Activated T-helper 2 cell treated with anti-CD3 and anti-CD28 coated beads, Interferon-gamma antibody, Interleukin-2, Interleukin-4, amounts not matched to agents 10 μg/mL and 5 μg/mL and 100 μg/mL, durations not matched to agents 14 hours and 24 hours and 36 hours (primary cell): ENCODE results near the gene PITPNM3. TPM values are rescaled to one million over a fixed set of nuclear protein-coding genes. Genes with fewer than 3 reads are reported as not detected.

Experiments
- DNase-seq: peaks from one replicate; pipeline ENCODE4 v3.0.0; 2021; ENCODE audit warnings: low spot score
- H3K27ac Mint-ChIP-seq: one replicate; pipeline ENCODE4 v1.8.0; 2021; ENCODE audit warnings: mixed read lengths
- H3K27me3 Mint-ChIP-seq: one replicate; pipeline ENCODE4 v1.8.0; 2021; ENCODE audit warnings: low read depth, mixed read lengths
- H3K36me3 Mint-ChIP-seq: one replicate; pipeline ENCODE4 v1.8.0; 2021; ENCODE audit warnings: low read depth, mixed read lengths
- H3K4me1 Mint-ChIP-seq: one replicate; pipeline ENCODE4 v1.8.0; 2021; ENCODE audit warnings: low read depth, mixed read lengths
- H3K4me3 Mint-ChIP-seq: one replicate; pipeline ENCODE4 v1.8.0; 2021; ENCODE audit warnings: low read depth, mild to moderate bottlenecking, moderate library complexity, mixed read lengths
- H3K9me3 Mint-ChIP-seq: one replicate; pipeline ENCODE4 v1.8.0; 2021; ENCODE audit warnings: mixed read lengths
- intact Hi-C: fragments of 100-400 bp; cut with micrococcal nuclease; formaldehyde crosslinking; loops from one replicate; pipeline ENCODE4 v1.15.1; 2023
- total RNA-seq: library from RNA; stranded (reverse); gene quantifications from 2 replicates; pipeline ENCODE4 v1.2.3, GENCODE V29; 2022

The PITPNM3 gene
- total RNA-seq, 1 donor from 2014 or later: 0.52 TPM

GRCh38 chr17:6589266-6589946, 33.1 kb upstream of the PITPNM3 start:
- Mint-ChIP-seq H3K4me1 (peaks cover 2% of the 10 kb centered on the region), H3K27ac (no peak overlapping the region), H3K4me3 (no peak overlapping the region), H3K36me3 (peaks cover 73% of the 10 kb centered on the region), H3K9me3 (peaks cover 11% of the 10 kb centered on the region), H3K27me3 (no peaks in the 10 kb centered on the region)
- no peak for DNase-seq
- intact Hi-C loops: no loop called here

GRCh38 chr17:6588165-6588564, 31.8 kb upstream of the PITPNM3 start:
- DNase-seq: no peak
- no peak overlapping the region for H3K4me3 Mint-ChIP-seq
- intact Hi-C loops: no loop called here
- no peaks in the 10 kb centered on the region for H3K27me3 Mint-ChIP-seq
- H3K9me3 Mint-ChIP-seq: peaks cover 11% of the 10 kb centered on the region
- peaks cover 77% of the 10 kb centered on the region for H3K36me3 Mint-ChIP-seq
- peaks cover 2% of the 10 kb centered on the region for H3K4me1 Mint-ChIP-seq
- no peak overlapping the region for H3K27ac Mint-ChIP-seq

- H3K4me1 Mint-ChIP-seq: peaks cover 2% of the 10 kb centered on the region
- H3K27me3 Mint-ChIP-seq: no peaks in the 10 kb centered on the region
- no peak for DNase-seq
- peaks cover 77% of the 10 kb centered on the region for H3K36me3 Mint-ChIP-seq
- H3K27ac Mint-ChIP-seq: no peak overlapping the region
- no peak overlapping the region for H3K4me3 Mint-ChIP-seq
- peaks cover 11% of the 10 kb centered on the region for H3K9me3 Mint-ChIP-seq
- intact Hi-C loops: no loop called here
Observed at GRCh38 chr17:6587310-6587709, 31.0 kb upstream of the PITPNM3 start.

GRCh38 chr17:6583411-6583810, 27.1 kb upstream of the PITPNM3 start:
- DNase-seq: no peak
- Mint-ChIP-seq H3K27ac (no peak overlapping the region), H3K36me3 (peaks cover 54% of the 10 kb centered on the region), H3K4me1 (no peaks in the 10 kb centered on the region), H3K9me3 (peaks cover 11% of the 10 kb centered on the region), H3K4me3 (no peak overlapping the region), H3K27me3 (no peaks in the 10 kb centered on the region)
- intact Hi-C loops: no loop called here

GRCh38 chr17:6580625-6581024, 24.3 kb upstream of the PITPNM3 start:
- no peaks in the 10 kb centered on the region for H3K27me3 Mint-ChIP-seq
- DNase-seq: no peak
- intact Hi-C loops: no loop called here
- H3K27ac Mint-ChIP-seq: no peak overlapping the region
- peaks cover 40% of the 10 kb centered on the region for H3K36me3 Mint-ChIP-seq
- H3K9me3 Mint-ChIP-seq: peaks cover 6% of the 10 kb centered on the region
- H3K4me3 Mint-ChIP-seq: no peak overlapping the region
- peaks cover 10% of the 10 kb centered on the region for H3K4me1 Mint-ChIP-seq

- no peaks in the 10 kb centered on the region for H3K27me3 Mint-ChIP-seq
- H3K36me3 Mint-ChIP-seq: peaks cover 24% of the 10 kb centered on the region
- no peak overlapping the region for H3K27ac Mint-ChIP-seq
- H3K4me3 Mint-ChIP-seq: no peak overlapping the region
- peaks cover 20% of the 10 kb centered on the region for H3K4me1 Mint-ChIP-seq
- H3K9me3 Mint-ChIP-seq: no peaks in the 10 kb centered on the region
- intact Hi-C loops: loop anchor here (5.0 kb wide), 2 partner anchors 64 to 84 kb away; partner anchors contain the start of genes KIAA0753 and TXNDC17
- no peak for DNase-seq
Observed at GRCh38 chr17:6578491-6578890, 22.1 kb upstream of the PITPNM3 start.

GRCh38 chr17:6577686-6578263, 21.4 kb upstream of the PITPNM3 start:
- intact Hi-C loops: loop anchor here (5.0 kb wide), 2 partner anchors 65 to 85 kb away; partner anchors contain the start of genes KIAA0753 and TXNDC17
- Mint-ChIP-seq H3K4me3 (no peak overlapping the region), H3K4me1 (peaks cover 20% of the 10 kb centered on the region), H3K27ac (no peak overlapping the region), H3K9me3 (no peaks in the 10 kb centered on the region), H3K27me3 (no peaks in the 10 kb centered on the region), H3K36me3 (peaks cover 16% of the 10 kb centered on the region)
- DNase-seq: no peak

- H3K27me3 Mint-ChIP-seq: no peaks in the 10 kb centered on the region
- peaks cover 20% of the 10 kb centered on the region for H3K4me1 Mint-ChIP-seq
- intact Hi-C loops: loop anchor here (5.0 kb wide), 2 partner anchors 66 to 86 kb away; partner anchors contain the start of genes KIAA0753 and TXNDC17
- peak overlapping the region; percentile 18 for H3K27ac Mint-ChIP-seq
- H3K4me3 Mint-ChIP-seq: no peak overlapping the region
- no peak for DNase-seq
- H3K36me3 Mint-ChIP-seq: peaks cover 10% of the 10 kb centered on the region
- no peaks in the 10 kb centered on the region for H3K9me3 Mint-ChIP-seq
Observed at GRCh38 chr17:6576038-6576785, 19.9 kb upstream of the PITPNM3 start.

- H3K27ac Mint-ChIP-seq: peak overlapping the region; percentile 18
- no peaks in the 10 kb centered on the region for H3K27me3 Mint-ChIP-seq
- H3K4me1 Mint-ChIP-seq: peaks cover 20% of the 10 kb centered on the region
- no peak for DNase-seq
- no peaks in the 10 kb centered on the region for H3K9me3 Mint-ChIP-seq
- peaks cover 10% of the 10 kb centered on the region for H3K36me3 Mint-ChIP-seq
- intact Hi-C loops: loop anchor here (5.0 kb wide), 2 partner anchors 67 to 87 kb away; partner anchors contain the start of genes KIAA0753 and TXNDC17
- H3K4me3 Mint-ChIP-seq: peak overlapping the region; percentile 15
Observed at GRCh38 chr17:6575596-6575988, 19.2 kb upstream of the PITPNM3 start.

- peaks cover 20% of the 10 kb centered on the region for H3K4me1 Mint-ChIP-seq
- intact Hi-C loops: loop anchor here (5.0 kb wide), 2 partner anchors 67 to 87 kb away; partner anchors contain the start of genes KIAA0753 and TXNDC17
Observed at GRCh38 chr17:6574687-6575595, 18.6 kb upstream of the PITPNM3 start.

GRCh38 chr17:6573982-6574686, 17.8 kb upstream of the PITPNM3 start:
- H3K4me3 Mint-ChIP-seq: no peak overlapping the region
- no peak overlapping the region for H3K27ac Mint-ChIP-seq
- peaks cover 10% of the 10 kb centered on the region for H3K36me3 Mint-ChIP-seq
- no peaks in the 10 kb centered on the region for H3K9me3 Mint-ChIP-seq
- intact Hi-C loops: no loop called here
- no peak for DNase-seq
- H3K4me1 Mint-ChIP-seq: peaks cover 20% of the 10 kb centered on the region
- H3K27me3 Mint-ChIP-seq: no peaks in the 10 kb centered on the region

More at GRCh38 chr17:6574687-6575595, 18.6 kb upstream of the PITPNM3 start:
- Mint-ChIP-seq H3K9me3 (no peaks in the 10 kb centered on the region), H3K27ac (peak overlapping the region; percentile 18), H3K4me3 (peak overlapping the region; percentile 15), H3K36me3 (peaks cover 10% of the 10 kb centered on the region), H3K27me3 (no peaks in the 10 kb centered on the region)
- DNase-seq: no peak
